NCI-H2171 (cell line): ENCODE results near the gene XKR8.
A peak's percentile ranks its signal among the peaks of the same experiment; 100 is the strongest.

Experiments used
- DNase-seq: peaks from one replicate; lab custom pipeline; 2025; lab: John Stamatoyannopoulos, UW

Gene XKR8

GRCh38 chr1:27959792-27960603 lies at the start of gene XKR8:
TSS of gene XKR8 (plus strand) at chr1:27959973. CDS start at chr1:27960070, 97 bp downstream.
- peak; percentile 86 for DNase-seq

GRCh38 chr1:27912429-27912828 lies 47.3 kb upstream of the XKR8 start:
- DNase-seq, result no peak

- DNase-seq, result no peak
These were observed 44.6 kb upstream of the XKR8 start for GRCh38 chr1:27915082-27915575.

GRCh38 chr1:27922272-27922671 lies 37.5 kb upstream of the XKR8 start:
- no peak for DNase-seq

- DNase-seq, result no peak
These were observed 31.4 kb upstream of the XKR8 start for GRCh38 chr1:27928216-27928954.

- no peak for DNase-seq
These were observed 28.6 kb upstream of the XKR8 start for GRCh38 chr1:27931184-27931583.

- DNase-seq, result no peak
These were observed 28.0 kb upstream of the XKR8 start for GRCh38 chr1:27931759-27932158.

- no peak for DNase-seq
These were observed 24.8 kb upstream of the XKR8 start, which contains the start of gene SMPDL3B for GRCh38 chr1:27934818-27935549. TSS of gene SMPDL3B (plus strand) at chr1:27935000. CDS start at chr1:27935184, 184 bp downstream.

GRCh38 chr1:27935721-27936120 lies 24.1 kb upstream of the XKR8 start:
- no peak for DNase-seq

GRCh38 chr1:27936370-27936769 lies 23.4 kb upstream of the XKR8 start:
- no peak for DNase-seq

- DNase-seq, result no peak
These were observed 22.3 kb upstream of the XKR8 start for GRCh38 chr1:27937524-27937836.

GRCh38 chr1:27938488-27938887 lies 21.3 kb upstream of the XKR8 start:
- no peak for DNase-seq

GRCh38 chr1:27940297-27940696 lies 19.5 kb upstream of the XKR8 start:
- no peak for DNase-seq

- DNase-seq, result no peak
These were observed 18.8 kb upstream of the XKR8 start for GRCh38 chr1:27940870-27941560.

GRCh38 chr1:27941671-27942540 lies 17.9 kb upstream of the XKR8 start:
- no peak for DNase-seq

- DNase-seq, result no peak
These were observed 14.8 kb upstream of the XKR8 start for GRCh38 chr1:27945020-27945419.

GRCh38 chr1:27949027-27949426 lies 10.7 kb upstream of the XKR8 start:
- no peak for DNase-seq

GRCh38 chr1:27951396-27951795 lies 8.4 kb upstream of the XKR8 start:
- no peak for DNase-seq

GRCh38 chr1:27952147-27952546 lies 7.6 kb upstream of the XKR8 start:
- no peak for DNase-seq

- DNase-seq, result no peak
These were observed 5.6 kb upstream of the XKR8 start for GRCh38 chr1:27954186-27954585.

GRCh38 chr1:27955076-27955475 lies 4.7 kb upstream of the XKR8 start:
- no peak for DNase-seq
